LHCN-M2 (cell line): ENCODE results near the gene DNAJC3. TPM values are rescaled to one million over a fixed set of nuclear protein-coding genes. Genes with fewer than 3 reads are reported as not detected.
A peak's percentile ranks its signal among the peaks of the same experiment; 100 is the strongest.
"Not testable (repeated sequence)": the region's sequence is repeated elsewhere in the genome, so short reads cannot be mapped to it uniquely, and the experiment has no call there.

Experiments
- DNase-seq: peaks from one replicate; pipeline ENCODE4 v3.0.0-alpha.2; 2012; ENCODE audit warnings: low read depth
- polyA plus RNA-seq: library from polyadenylated mRNA; unstranded; fragments of >200 nt; gene quantifications from one replicate; pipeline ENCODE4 v1.2.1, GENCODE V29; 2012; ENCODE audit warnings: missing spikeins
- total RNA-seq: library from RNA; depleted of rRNA; stranded (reverse); fragments of >200 nt; gene quantifications from 2 replicates; pipeline ENCODE4 v1.2.3, GENCODE V29; 2014; rRNA removed

Gene DNAJC3
- total RNA-seq, result 41.4 and 43.2 TPM in 2 replicates
- 9.7 TPM for polyA plus RNA-seq

- peak; percentile 97 for DNase-seq
Measured at GRCh38 chr13:95676762-95677563, at the start of gene DNAJC3. Gene DNAJC3, plus strand, starts transcription at chr13:95677139. Its CDS starts 117 bp downstream, at chr13:95677256.

GRCh38 chr13:95627590-95627989, 49.3 kb upstream of the DNAJC3 start:
- peak; percentile 26 for DNase-seq

GRCh38 chr13:95628488-95628887, 48.5 kb upstream of the DNAJC3 start:
- no peak for DNase-seq

GRCh38 chr13:95629071-95629470, 47.9 kb upstream of the DNAJC3 start:
- DNase-seq, result no peak

- no peak for DNase-seq
Measured at GRCh38 chr13:95630593-95630992, 46.3 kb upstream of the DNAJC3 start.

GRCh38 chr13:95636853-95637252, 40.1 kb upstream of the DNAJC3 start:
- DNase-seq, result no peak

- DNase-seq, result no peak
Measured at GRCh38 chr13:95641291-95642027, 35.5 kb upstream of the DNAJC3 start.

- no peak for DNase-seq
Measured at GRCh38 chr13:95642028-95642621, 34.8 kb upstream of the DNAJC3 start.

GRCh38 chr13:95642999-95643398, 33.9 kb upstream of the DNAJC3 start:
- no peak for DNase-seq

GRCh38 chr13:95643571-95643935, 33.4 kb upstream of the DNAJC3 start:
- DNase-seq, result peak; percentile 56

GRCh38 chr13:95643936-95644598, 32.9 kb upstream of the DNAJC3 start:
- DNase-seq, result peak; percentile 61

- peak; percentile 88 for DNase-seq
Measured at GRCh38 chr13:95644601-95645052, 32.3 kb upstream of the DNAJC3 start, which contains the start of gene DZIP1. Gene DZIP1, minus strand, starts transcription at chr13:95644706. Its CDS starts 2,677 bp downstream, at chr13:95642029.

GRCh38 chr13:95647321-95647720, 29.6 kb upstream of the DNAJC3 start:
- no peak for DNase-seq

GRCh38 chr13:95650696-95651095, 26.2 kb upstream of the DNAJC3 start:
- DNase-seq, result no peak

GRCh38 chr13:95652244-95652764, 24.6 kb upstream of the DNAJC3 start:
- DNase-seq, result no peak

- no peak for DNase-seq
Measured at GRCh38 chr13:95652821-95653220, 24.1 kb upstream of the DNAJC3 start.

- DNase-seq, result no peak
Measured at GRCh38 chr13:95656386-95657015, 20.4 kb upstream of the DNAJC3 start.

- DNase-seq, result no peak
Measured at GRCh38 chr13:95659500-95659899, 17.4 kb upstream of the DNAJC3 start.

GRCh38 chr13:95660981-95661581, 15.9 kb upstream of the DNAJC3 start:
- peak; percentile 56 for DNase-seq

- DNase-seq, result not testable (repeated sequence)
Measured at GRCh38 chr13:95667235-95667634, 9.7 kb upstream of the DNAJC3 start.
